ENCODE data around the gene SLC24A3. TPM values are rescaled to one million over a fixed set of nuclear protein-coding genes. Genes with fewer than 3 reads are reported as not detected.

SLC24A3 gene
- polyA plus RNA-seq, 4 donors, result 1.6 to 4.0 (median 3.8) TPM; not detected in 1

GRCh38 chr20:19328676-19329075 is 116.2 kb downstream of the SLC24A3 start:
- 75 to 86% (median 85%) methylated on average over 7 of the region's 7 CpGs for WGBS, 3 donors
- no peak for FAIRE-seq

GRCh38 chr20:19330038-19330437 is 117.6 kb downstream of the SLC24A3 start:
- WGBS, 3 donors, result 87 to 92% (median 92%) methylated on average over 6 of the region's 6 CpGs
- H3K4me3 ChIP-seq (ENCODE audit: low read depth in 1 of 3, low read length in 3 of 3), result no peak overlapping the region
- DNase-seq (no peak), FAIRE-seq (no peak)
- no peaks in the 10 kb centered on the region for H3K4me1 ChIP-seq (ENCODE audit: control insufficient read depth in 3 of 3, insufficient read depth in 2 of 3, low read depth in 1 of 3, low read length in 2 of 3)
- no peaks in the 10 kb centered on the region for H3K27me3 ChIP-seq (ENCODE audit: control insufficient read depth in 3 of 3, insufficient read depth in 3 of 3, low read length in 3 of 3)
- no peaks in the 10 kb centered on the region for H3K9me3 ChIP-seq (ENCODE audit: control insufficient read depth in 2 of 2, insufficient read depth in 1 of 2, low read depth in 1 of 2, low read length in 1 of 2)
- H3K36me3 ChIP-seq (ENCODE audit: control insufficient read depth in 3 of 3, insufficient read depth in 2 of 3, low read depth in 1 of 3, low read length in 3 of 3), result no peaks in the 10 kb centered on the region
- no peak overlapping the region for H3K27ac ChIP-seq (ENCODE audit: low read depth in 1 of 3, low read length in 2 of 3)

More at GRCh38 chr20:19328676-19329075, 116.2 kb downstream of the SLC24A3 start:
- DNase-seq, result no peak
- Histone ChIP-seq H3K4me3 (ENCODE audit: low read depth in 1 of 3, low read length in 3 of 3) (no peak overlapping the region), H3K9me3 (ENCODE audit: control insufficient read depth in 2 of 2, insufficient read depth in 1 of 2, low read depth in 1 of 2, low read length in 1 of 2) (no peaks in the 10 kb centered on the region), H3K4me1 (ENCODE audit: control insufficient read depth in 3 of 3, insufficient read depth in 2 of 3, low read depth in 1 of 3, low read length in 2 of 3) (no peaks in the 10 kb centered on the region), H3K27ac (ENCODE audit: low read depth in 1 of 3, low read length in 2 of 3) (no peak overlapping the region), H3K36me3 (ENCODE audit: control insufficient read depth in 3 of 3, insufficient read depth in 2 of 3, low read depth in 1 of 3, low read length in 3 of 3) (no peaks in the 10 kb centered on the region), H3K27me3 (ENCODE audit: control insufficient read depth in 3 of 3, insufficient read depth in 3 of 3, low read length in 3 of 3) (no peaks in the 10 kb centered on the region)

GRCh38 chr20:19330731-19331130 is 118.3 kb downstream of the SLC24A3 start:
- H3K27ac ChIP-seq (ENCODE audit: low read depth in 1 of 3, low read length in 2 of 3), result no peak overlapping the region
- no peaks in the 10 kb centered on the region for H3K9me3 ChIP-seq (ENCODE audit: control insufficient read depth in 2 of 2, insufficient read depth in 1 of 2, low read depth in 1 of 2, low read length in 1 of 2)
- H3K36me3 ChIP-seq (ENCODE audit: control insufficient read depth in 3 of 3, insufficient read depth in 2 of 3, low read depth in 1 of 3, low read length in 3 of 3), result no peaks in the 10 kb centered on the region
- H3K4me1 ChIP-seq (ENCODE audit: control insufficient read depth in 3 of 3, insufficient read depth in 2 of 3, low read depth in 1 of 3, low read length in 2 of 3), result no peaks in the 10 kb centered on the region
- FAIRE-seq, result no peak
- H3K4me3 ChIP-seq (ENCODE audit: low read depth in 1 of 3, low read length in 3 of 3), result no peak overlapping the region
- H3K27me3 ChIP-seq (ENCODE audit: control insufficient read depth in 3 of 3, insufficient read depth in 3 of 3, low read length in 3 of 3), result no peaks in the 10 kb centered on the region
- no peak for DNase-seq
- 59 to 82% (median 59%) methylated on average over 1 of the region's 1 CpG for WGBS, 3 donors

- FAIRE-seq, result no peak
- 25 to 60% (median 32%) methylated on average over 4 of the region's 4 CpGs for WGBS, 3 donors
- H3K4me1 ChIP-seq (ENCODE audit: control insufficient read depth in 3 of 3, insufficient read depth in 2 of 3, low read depth in 1 of 3, low read length in 2 of 3), result no peaks in the 10 kb centered on the region
Measured at GRCh38 chr20:19333563-19333962, 121.1 kb downstream of the SLC24A3 start.

GRCh38 chr20:19335341-19335740 is 122.9 kb downstream of the SLC24A3 start:
- DNase-seq, result no peak
- H3K27ac ChIP-seq (ENCODE audit: low read depth in 1 of 3, low read length in 2 of 3), result no peak overlapping the region
- H3K9me3 ChIP-seq (ENCODE audit: control insufficient read depth in 2 of 2, insufficient read depth in 1 of 2, low read depth in 1 of 2, low read length in 1 of 2), result no peaks in the 10 kb centered on the region
- no peak overlapping the region for H3K4me3 ChIP-seq (ENCODE audit: low read depth in 1 of 3, low read length in 3 of 3)
- no peaks in the 10 kb centered on the region for H3K27me3 ChIP-seq (ENCODE audit: control insufficient read depth in 3 of 3, insufficient read depth in 3 of 3, low read length in 3 of 3)
- no peaks in the 10 kb centered on the region for H3K36me3 ChIP-seq (ENCODE audit: control insufficient read depth in 3 of 3, insufficient read depth in 2 of 3, low read depth in 1 of 3, low read length in 3 of 3)
- no peak for FAIRE-seq
- no peaks in the 10 kb centered on the region for H3K4me1 ChIP-seq (ENCODE audit: control insufficient read depth in 3 of 3, insufficient read depth in 2 of 3, low read depth in 1 of 3, low read length in 2 of 3)
- WGBS, 3 donors, result 36 to 47% (median 39%) methylated on average over 1 of the region's 1 CpG

More at GRCh38 chr20:19333563-19333962, 121.1 kb downstream of the SLC24A3 start:
- no peak for DNase-seq
- Histone ChIP-seq H3K36me3 (ENCODE audit: control insufficient read depth in 3 of 3, insufficient read depth in 2 of 3, low read depth in 1 of 3, low read length in 3 of 3) (no peaks in the 10 kb centered on the region), H3K27me3 (ENCODE audit: control insufficient read depth in 3 of 3, insufficient read depth in 3 of 3, low read length in 3 of 3) (no peaks in the 10 kb centered on the region), H3K27ac (ENCODE audit: low read depth in 1 of 3, low read length in 2 of 3) (no peak overlapping the region), H3K9me3 (ENCODE audit: control insufficient read depth in 2 of 2, insufficient read depth in 1 of 2, low read depth in 1 of 2, low read length in 1 of 2) (no peaks in the 10 kb centered on the region), H3K4me3 (ENCODE audit: low read depth in 1 of 3, low read length in 3 of 3) (no peak overlapping the region)

GRCh38 chr20:19335916-19336315 is 123.5 kb downstream of the SLC24A3 start:
- FAIRE-seq (no peak), DNase-seq (no peak)
- no peak overlapping the region for H3K27ac ChIP-seq (ENCODE audit: low read depth in 1 of 3, low read length in 2 of 3)
- H3K9me3 ChIP-seq (ENCODE audit: control insufficient read depth in 2 of 2, insufficient read depth in 1 of 2, low read depth in 1 of 2, low read length in 1 of 2), result no peaks in the 10 kb centered on the region
- no peaks in the 10 kb centered on the region for H3K27me3 ChIP-seq (ENCODE audit: control insufficient read depth in 3 of 3, insufficient read depth in 3 of 3, low read length in 3 of 3)
- no peak overlapping the region for H3K4me3 ChIP-seq (ENCODE audit: low read depth in 1 of 3, low read length in 3 of 3)
- 41 to 60% (median 50%) methylated on average over 2 of the region's 2 CpGs for WGBS, 3 donors
- H3K4me1 ChIP-seq (ENCODE audit: control insufficient read depth in 3 of 3, insufficient read depth in 2 of 3, low read depth in 1 of 3, low read length in 2 of 3), result no peaks in the 10 kb centered on the region
- no peaks in the 10 kb centered on the region for H3K36me3 ChIP-seq (ENCODE audit: control insufficient read depth in 3 of 3, insufficient read depth in 2 of 3, low read depth in 1 of 3, low read length in 3 of 3)

GRCh38 chr20:19336631-19337030 is 124.2 kb downstream of the SLC24A3 start:
- DNase-seq (no peak), FAIRE-seq (no peak)
- no peak overlapping the region for H3K4me3 ChIP-seq (ENCODE audit: low read depth in 1 of 3, low read length in 3 of 3)
- WGBS, 3 donors, result 53 to 69% (median 62%) methylated on average over 4 to 7 of the region's 7 CpGs
- no peaks in the 10 kb centered on the region for H3K27me3 ChIP-seq (ENCODE audit: control insufficient read depth in 3 of 3, insufficient read depth in 3 of 3, low read length in 3 of 3)
- H3K9me3 ChIP-seq (ENCODE audit: control insufficient read depth in 2 of 2, insufficient read depth in 1 of 2, low read depth in 1 of 2, low read length in 1 of 2), result no peaks in the 10 kb centered on the region
- H3K36me3 ChIP-seq (ENCODE audit: control insufficient read depth in 3 of 3, insufficient read depth in 2 of 3, low read depth in 1 of 3, low read length in 3 of 3), result no peaks in the 10 kb centered on the region
- H3K27ac ChIP-seq (ENCODE audit: low read depth in 1 of 3, low read length in 2 of 3), result no peak overlapping the region
- H3K4me1 ChIP-seq (ENCODE audit: control insufficient read depth in 3 of 3, insufficient read depth in 2 of 3, low read depth in 1 of 3, low read length in 2 of 3), result no peaks in the 10 kb centered on the region

- Histone ChIP-seq H3K27ac (ENCODE audit: low read depth in 1 of 3, low read length in 2 of 3) (no peak overlapping the region), H3K36me3 (ENCODE audit: control insufficient read depth in 3 of 3, insufficient read depth in 2 of 3, low read depth in 1 of 3, low read length in 3 of 3) (no peaks in the 10 kb centered on the region), H3K4me3 (ENCODE audit: low read depth in 1 of 3, low read length in 3 of 3) (no peak overlapping the region), H3K4me1 (ENCODE audit: control insufficient read depth in 3 of 3, insufficient read depth in 2 of 3, low read depth in 1 of 3, low read length in 2 of 3) (no peaks in the 10 kb centered on the region), H3K9me3 (ENCODE audit: control insufficient read depth in 2 of 2, insufficient read depth in 1 of 2, low read depth in 1 of 2, low read length in 1 of 2) (no peaks in the 10 kb centered on the region), H3K27me3 (ENCODE audit: control insufficient read depth in 3 of 3, insufficient read depth in 3 of 3, low read length in 3 of 3) (no peaks in the 10 kb centered on the region)
- FAIRE-seq (no peak), DNase-seq (no peak)
- 80 to 93% (median 86%) methylated on average over 3 of the region's 3 CpGs for whole genome bisulfite sequencing, 3 donors
Measured at GRCh38 chr20:19338380-19338779, 125.9 kb downstream of the SLC24A3 start.

- Histone ChIP-seq H3K4me1 (ENCODE audit: control insufficient read depth in 3 of 3, insufficient read depth in 2 of 3, low read depth in 1 of 3, low read length in 2 of 3) (no peaks in the 10 kb centered on the region), H3K4me3 (ENCODE audit: low read depth in 1 of 3, low read length in 3 of 3) (no peak overlapping the region), H3K27ac (ENCODE audit: low read depth in 1 of 3, low read length in 2 of 3) (no peak overlapping the region), H3K9me3 (ENCODE audit: control insufficient read depth in 2 of 2, insufficient read depth in 1 of 2, low read depth in 1 of 2, low read length in 1 of 2) (no peaks in the 10 kb centered on the region), H3K36me3 (ENCODE audit: control insufficient read depth in 3 of 3, insufficient read depth in 2 of 3, low read depth in 1 of 3, low read length in 3 of 3) (no peaks in the 10 kb centered on the region), H3K27me3 (ENCODE audit: control insufficient read depth in 3 of 3, insufficient read depth in 3 of 3, low read length in 3 of 3) (no peaks in the 10 kb centered on the region)
- DNase-seq (no peak), FAIRE-seq (no peak)
- 63 to 90% (median 82%) methylated on average over 6 of the region's 6 CpGs for WGBS, 3 donors
Measured at GRCh38 chr20:19338960-19339359, 126.5 kb downstream of the SLC24A3 start.
